Astrocyte (in vitro differentiated cells and primary cell): ENCODE measurements around the gene TK1. TPM values are rescaled to one million over a fixed set of nuclear protein-coding genes. Genes with fewer than 3 reads are reported as not detected.

ENCODE experiments used
- DNase-seq: peaks from one replicate; pipeline ENCODE4 v3.0.0-alpha.2; 2010; ENCODE audit warnings: low read depth
- FAIRE-seq: peaks from 2 replicates; lab custom pipeline; 2011; peaks lifted over from hg19 to GRCh38; lab: Jason Lieb, UNC
- H2AFZ ChIP-seq: 2 replicates; pipeline ENCODE4 v1.6.0; 2012; ENCODE audit warnings: low read depth, low read length, inconsistent platforms
- H3K27ac ChIP-seq: 2 replicates; pipeline ENCODE4 v1.5.1; 2011; ENCODE audit warnings: low read depth, low read length, inconsistent platforms
- H3K27me3 ChIP-seq: 2 replicates; pipeline ENCODE4 v1.6.0; 2011; ENCODE audit warnings: low read length, inconsistent platforms; ENCODE audit not compliant: insufficient read depth
- H3K36me3 ChIP-seq: 2 replicates; pipeline ENCODE4 v1.5.1; 2011; ENCODE audit warnings: low read length, inconsistent platforms; ENCODE audit not compliant: insufficient read depth
- H3K4me1 ChIP-seq: 2 replicates; pipeline ENCODE4 v1.5.1; 2011; ENCODE audit warnings: low read length, inconsistent platforms; ENCODE audit not compliant: insufficient read depth
- H3K4me2 ChIP-seq: 2 replicates; pipeline ENCODE4 v1.6.0; 2012; ENCODE audit warnings: low read length, inconsistent platforms
- H3K4me3 ChIP-seq: 2 replicates; pipeline ENCODE4 v1.5.1; 2011; ENCODE audit warnings: low read depth, mild to moderate bottlenecking, low read length, inconsistent platforms; ENCODE audit not compliant: insufficient read depth
- H3K79me2 ChIP-seq: 2 replicates; pipeline ENCODE4 v1.6.0; 2012; ENCODE audit warnings: mild to moderate bottlenecking, low read length, inconsistent platforms; ENCODE audit not compliant: insufficient read depth
- H3K9ac ChIP-seq: 2 replicates; pipeline ENCODE4 v1.6.0; 2012; ENCODE audit warnings: mild to moderate bottlenecking, low read length, inconsistent platforms
- H3K9me3 ChIP-seq: 2 replicates; pipeline ENCODE4 v1.5.1; 2012; ENCODE audit warnings: low read depth, mild to moderate bottlenecking, low read length, inconsistent platforms; ENCODE audit not compliant: insufficient read depth
- H4K20me1 ChIP-seq: 2 replicates; pipeline ENCODE4 v1.6.0; 2012; ENCODE audit warnings: low read length, inconsistent platforms; ENCODE audit not compliant: insufficient read depth
- H3K27ac Mint-ChIP-seq: one replicate; pipeline ENCODE4 v1.8.0; 2021; ENCODE audit warnings: mild to moderate bottlenecking, mixed read lengths; ENCODE audit not compliant: unreplicated experiment
- H3K27me3 Mint-ChIP-seq: one replicate; pipeline ENCODE4 v1.8.0; 2021; ENCODE audit warnings: low read depth, mixed read lengths; ENCODE audit not compliant: unreplicated experiment
- H3K36me3 Mint-ChIP-seq: one replicate; pipeline ENCODE4 v1.8.0; 2021; ENCODE audit warnings: low read depth, mixed read lengths; ENCODE audit not compliant: unreplicated experiment
- H3K4me1 Mint-ChIP-seq: one replicate; pipeline ENCODE4 v1.8.0; 2021; ENCODE audit warnings: low read depth, mixed read lengths; ENCODE audit not compliant: unreplicated experiment
- H3K4me3 Mint-ChIP-seq: one replicate; pipeline ENCODE4 v1.8.0; 2021; ENCODE audit warnings: mild to moderate bottlenecking, moderate library complexity, mixed read lengths; ENCODE audit not compliant: unreplicated experiment
- H3K9me3 Mint-ChIP-seq: one replicate; pipeline ENCODE4 v1.8.0; 2021; ENCODE audit warnings: mild to moderate bottlenecking, mixed read lengths; ENCODE audit not compliant: unreplicated experiment
- CTCF ChIP-seq: IDR thresholded peaks from 2 replicates; pipeline ENCODE4 v1.5.1; 2011; ENCODE audit warnings: low read depth, mild to moderate bottlenecking, inconsistent platforms, low read length, moderate library complexity; ENCODE audit not compliant: insufficient read depth
- EZH2 ChIP-seq: IDR thresholded peaks from 2 replicates; pipeline ENCODE4 v1.6.1; 2012; ENCODE audit warnings: mild to moderate bottlenecking, low read length, inconsistent platforms; ENCODE audit not compliant: insufficient read depth
- total RNA-seq: library from RNA; stranded (reverse); gene quantifications from 2 replicates; pipeline ENCODE4 v1.2.1, GENCODE V29; 2021

The TK1 gene
- total RNA-seq, 1 donor from 2014 or later = 7.5 TPM

GRCh38 chr17:78211032-78211431, 24.2 kb upstream of the TK1 start:
- H3K4me3 Mint-ChIP-seq = no peak overlapping the region
- Histone ChIP-seq H4K20me1 (no peaks in the 10 kb centered on the region), H3K9ac (no peak overlapping the region), H3K9me3 (no peaks in the 10 kb centered on the region), H2AFZ (no peak overlapping the region), H3K27me3 (no peaks in the 10 kb centered on the region), H3K27ac (no peak overlapping the region), H3K4me3 (no peak overlapping the region), H3K79me2 (peaks cover 19% of the 10 kb centered on the region), H3K36me3 (no peaks in the 10 kb centered on the region), H3K4me1 (peaks cover 6% of the 10 kb centered on the region), H3K4me2 (no peak overlapping the region)
- H3K27me3 Mint-ChIP-seq = no peaks in the 10 kb centered on the region
- H3K4me1 Mint-ChIP-seq = peaks cover 6% of the 10 kb centered on the region
- peaks cover 4% of the 10 kb centered on the region for H3K36me3 Mint-ChIP-seq
- no peaks in the 10 kb centered on the region for H3K9me3 Mint-ChIP-seq
- DNase-seq (no peak), FAIRE-seq (no peak)
- TF ChIP-seq CTCF (no peak), EZH2 (no peak)
- no peak overlapping the region for H3K27ac Mint-ChIP-seq

- DNase-seq (no peak), FAIRE-seq (no peak)
- Mint-ChIP-seq H3K4me3 (no peak overlapping the region), H3K27ac (no peak overlapping the region), H3K4me1 (peaks cover 4% of the 10 kb centered on the region), H3K9me3 (no peaks in the 10 kb centered on the region), H3K27me3 (no peaks in the 10 kb centered on the region), H3K36me3 (peaks cover 8% of the 10 kb centered on the region)
- no peak overlapping the region for H2AFZ ChIP-seq
- no peak for TF ChIP-seq EZH2
- TF ChIP-seq CTCF = no peak
- no peak overlapping the region for H3K27ac ChIP-seq
- no peaks in the 10 kb centered on the region for H3K36me3 ChIP-seq
- H3K9ac ChIP-seq = no peak overlapping the region
- no peaks in the 10 kb centered on the region for H3K9me3 ChIP-seq
- H4K20me1 ChIP-seq = no peaks in the 10 kb centered on the region
- H3K4me1 ChIP-seq = peaks cover 6% of the 10 kb centered on the region
- H3K4me2 ChIP-seq = no peak overlapping the region
- H3K79me2 ChIP-seq = peaks cover 11% of the 10 kb centered on the region
- no peaks in the 10 kb centered on the region for H3K27me3 ChIP-seq
- H3K4me3 ChIP-seq = no peak overlapping the region
These were observed 23.3 kb upstream of the TK1 start for GRCh38 chr17:78210111-78210510.

GRCh38 chr17:78208486-78208885, 21.6 kb upstream of the TK1 start:
- no peak overlapping the region for H3K4me3 ChIP-seq
- no peaks in the 10 kb centered on the region for H3K79me2 ChIP-seq
- Mint-ChIP-seq H3K27me3 (no peaks in the 10 kb centered on the region), H3K9me3 (peaks cover 2% of the 10 kb centered on the region), H3K4me3 (no peak overlapping the region), H3K36me3 (peaks cover 10% of the 10 kb centered on the region), H3K4me1 (peaks cover 4% of the 10 kb centered on the region), H3K27ac (no peak overlapping the region)
- H3K4me1 ChIP-seq = no peaks in the 10 kb centered on the region
- H3K9me3 ChIP-seq = no peaks in the 10 kb centered on the region
- H3K27ac ChIP-seq = no peak overlapping the region
- H2AFZ ChIP-seq = no peak overlapping the region
- no peak overlapping the region for H3K4me2 ChIP-seq
- DNase-seq (no peak), FAIRE-seq (no peak)
- H3K36me3 ChIP-seq = no peaks in the 10 kb centered on the region
- no peak overlapping the region for H3K9ac ChIP-seq
- H3K27me3 ChIP-seq = no peaks in the 10 kb centered on the region
- TF ChIP-seq EZH2 (no peak), CTCF (no peak)
- no peaks in the 10 kb centered on the region for H4K20me1 ChIP-seq
